GM19395 (cell line): ENCODE measurements around the gene SMPD1.
A peak's percentile ranks its signal among the peaks of the same experiment; 100 is the strongest.

Source experiments
- ATAC-seq: cut with Tn5 transposase; IDR thresholded peaks from one replicate; pipeline ENCODE4 v1.9.1; 2021; ENCODE audit warnings: mild to moderate bottlenecking, moderate library complexity; ENCODE audit not compliant: unreplicated experiment

Gene SMPD1

DNA sequence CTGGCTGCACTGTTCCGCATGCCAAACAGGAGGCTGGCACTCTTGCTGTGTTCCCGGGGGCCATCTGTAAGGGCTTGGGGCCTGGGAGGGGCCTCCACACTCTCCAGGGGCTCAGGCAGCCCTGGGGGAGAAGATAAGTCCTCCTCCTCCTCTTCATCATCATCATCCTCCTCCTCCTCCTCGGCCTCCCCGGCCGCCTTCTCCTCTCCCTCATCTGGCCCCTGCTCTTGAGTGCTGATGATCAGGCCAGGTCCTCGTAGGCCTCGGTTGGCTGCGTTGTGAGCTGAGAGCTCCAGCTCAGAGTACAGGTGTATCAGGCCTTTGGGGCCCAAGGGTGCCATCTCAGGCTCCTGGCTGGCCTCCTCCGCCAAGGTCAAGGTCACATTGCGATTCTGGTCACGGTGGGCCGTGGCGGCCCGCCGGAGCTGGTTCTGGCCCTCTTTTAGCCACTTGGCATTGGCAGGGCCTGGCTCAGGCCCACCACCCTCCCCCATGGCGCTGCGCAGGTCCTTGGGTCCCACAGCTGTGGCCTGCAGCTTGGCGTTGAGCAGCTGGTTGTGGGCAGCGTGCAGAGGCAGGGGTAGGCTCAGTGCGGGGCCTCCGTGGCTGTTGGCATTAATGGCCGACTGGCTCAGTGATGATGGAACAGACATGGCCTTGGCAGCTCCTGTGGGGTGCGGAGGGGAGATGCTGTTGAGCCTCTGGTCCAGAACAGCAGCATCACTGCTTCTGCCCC lies 20.6 kb downstream of the SMPD1 start:
- ATAC-seq, result no peak

DNA sequence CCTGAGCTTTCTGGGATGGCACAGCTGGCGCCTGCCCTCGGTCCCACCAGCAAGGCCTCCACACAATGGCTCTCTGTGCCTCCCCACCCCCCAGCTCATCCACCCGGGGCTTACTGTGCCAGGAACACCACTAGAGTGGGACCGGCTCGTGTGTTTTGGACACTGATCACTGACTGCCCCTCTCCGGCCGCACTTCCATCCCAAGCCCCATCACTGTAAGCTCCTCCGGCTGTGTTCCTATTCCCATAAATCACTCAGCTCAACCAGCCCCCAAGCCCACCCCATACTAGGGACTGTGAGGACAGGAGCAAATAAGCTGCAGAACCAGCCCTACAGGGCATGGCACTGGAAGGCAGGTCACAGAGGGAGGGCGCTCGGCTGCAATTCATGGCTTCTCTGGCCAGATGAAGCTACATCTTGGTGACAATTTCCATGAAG lies 21.3 kb downstream of the SMPD1 start:
- ATAC-seq, result no peak

DNA sequence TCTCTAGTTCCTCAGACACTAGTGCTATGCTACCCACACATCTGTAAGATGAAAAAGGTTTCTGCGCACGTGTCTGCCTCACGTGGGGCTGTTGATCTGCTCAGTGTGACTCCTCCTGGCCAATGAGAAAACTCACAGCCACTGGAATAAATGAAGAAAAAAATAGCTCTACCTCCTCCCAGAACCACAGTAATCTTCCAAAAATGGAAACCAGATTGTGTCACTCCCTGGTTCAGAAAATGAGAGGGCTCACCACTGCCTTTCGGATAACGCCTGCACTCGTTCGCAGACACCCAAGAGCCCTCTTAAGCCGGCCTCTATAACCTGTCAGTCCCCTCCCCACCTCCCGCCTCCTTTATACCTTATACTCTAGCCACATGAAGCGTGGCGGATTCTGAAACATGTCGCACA lies 23.5 kb downstream of the SMPD1 start:
- no peak for ATAC-seq

DNA sequence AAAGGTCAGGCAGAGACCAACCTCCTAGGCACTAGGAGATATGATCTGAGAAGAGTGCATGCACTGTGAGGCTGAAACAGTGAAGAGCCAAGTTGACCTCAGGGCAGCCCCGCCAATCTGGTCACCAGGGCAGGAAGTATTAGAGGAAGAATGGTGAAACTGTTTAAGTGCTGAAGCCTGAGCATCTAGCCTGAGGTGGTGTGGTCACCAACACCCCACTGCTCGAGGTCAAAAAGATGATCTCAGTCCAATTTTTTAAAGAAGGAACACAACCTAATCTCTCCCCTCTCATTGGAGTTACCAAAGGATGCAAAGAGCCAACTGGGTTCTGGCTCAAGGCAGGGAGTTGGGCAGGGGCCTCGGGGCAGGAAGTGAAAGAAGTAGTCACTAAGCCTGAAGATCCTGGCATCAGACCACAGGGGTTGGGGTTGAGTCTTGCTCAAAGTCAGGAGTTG lies 24.6 kb downstream of the SMPD1 start:
- ATAC-seq, result no peak

DNA sequence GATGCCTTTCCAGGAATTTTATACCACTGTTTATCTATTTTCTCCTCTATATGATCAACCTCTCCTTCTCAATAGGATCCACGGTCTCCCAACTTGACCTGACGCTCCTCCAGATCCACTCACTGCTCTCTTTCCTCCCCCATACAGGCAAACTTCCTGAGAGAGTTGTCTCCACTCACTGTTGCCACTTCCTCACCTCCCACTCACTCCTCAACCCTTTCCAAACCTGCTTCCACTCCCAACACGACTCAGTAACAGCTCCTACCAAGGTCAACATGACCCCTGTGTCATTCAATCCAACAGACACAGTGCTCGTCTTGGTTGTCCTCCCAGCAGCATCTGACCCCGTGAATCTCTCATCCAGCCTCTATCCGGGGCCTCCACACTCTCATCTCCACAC lies 25.5 kb downstream of the SMPD1 start:
- no peak for ATAC-seq

DNA sequence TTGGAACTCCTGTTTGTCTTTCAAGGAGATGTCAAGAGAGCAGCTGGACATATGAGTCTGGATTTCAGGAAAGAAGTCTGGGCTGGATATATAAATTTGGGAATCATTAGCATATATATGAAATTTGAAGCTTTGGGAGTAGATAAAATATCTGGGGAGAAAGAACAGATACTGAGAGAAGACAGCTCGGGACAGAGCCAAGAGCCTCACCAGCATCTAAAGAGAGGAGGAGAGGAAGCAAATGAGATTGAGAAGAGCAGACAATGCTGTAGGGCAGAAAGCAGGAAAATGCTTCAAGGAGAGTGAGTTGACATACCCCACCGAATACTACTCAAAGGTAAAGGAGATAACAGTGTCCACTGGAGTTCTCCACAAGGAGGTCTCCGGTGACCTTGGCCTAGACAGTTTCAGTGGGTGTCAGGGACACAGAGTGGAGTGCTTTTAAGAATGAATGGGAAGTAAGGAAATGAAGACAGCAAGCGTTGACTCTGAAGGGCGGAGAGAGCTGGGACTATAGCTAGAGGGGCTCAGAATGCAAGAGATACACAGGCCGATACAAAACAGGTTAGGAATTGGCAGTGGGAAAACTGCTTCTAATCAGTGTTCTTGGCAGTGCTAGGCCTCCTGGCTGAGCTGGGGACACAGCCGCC lies 27.8 kb downstream of the SMPD1 start:
- ATAC-seq, result no peak

DNA sequence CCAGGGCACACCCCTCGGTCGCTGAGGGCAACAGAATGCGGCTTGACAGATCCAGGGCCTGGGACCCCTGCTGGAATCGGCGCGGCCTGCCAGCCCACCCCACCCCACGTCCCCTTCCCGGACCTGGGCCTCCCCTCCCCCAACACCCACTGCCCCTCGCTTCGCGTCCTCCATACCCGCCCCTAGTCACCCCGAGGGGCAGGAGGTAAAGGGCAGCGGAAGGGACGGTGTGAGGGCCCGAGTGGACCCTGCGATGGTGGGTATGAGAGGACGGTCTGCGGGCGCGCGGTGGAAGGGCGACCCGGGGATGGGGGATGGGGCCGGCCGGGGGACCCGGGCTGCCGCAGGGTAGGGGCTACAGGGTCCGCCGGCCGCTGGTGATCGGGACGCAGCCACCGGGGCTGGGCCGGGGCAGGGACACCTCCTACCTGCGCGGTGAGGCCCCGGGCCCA lies 28.3 kb downstream of the SMPD1 start:
- peak; percentile 5 for ATAC-seq

DNA sequence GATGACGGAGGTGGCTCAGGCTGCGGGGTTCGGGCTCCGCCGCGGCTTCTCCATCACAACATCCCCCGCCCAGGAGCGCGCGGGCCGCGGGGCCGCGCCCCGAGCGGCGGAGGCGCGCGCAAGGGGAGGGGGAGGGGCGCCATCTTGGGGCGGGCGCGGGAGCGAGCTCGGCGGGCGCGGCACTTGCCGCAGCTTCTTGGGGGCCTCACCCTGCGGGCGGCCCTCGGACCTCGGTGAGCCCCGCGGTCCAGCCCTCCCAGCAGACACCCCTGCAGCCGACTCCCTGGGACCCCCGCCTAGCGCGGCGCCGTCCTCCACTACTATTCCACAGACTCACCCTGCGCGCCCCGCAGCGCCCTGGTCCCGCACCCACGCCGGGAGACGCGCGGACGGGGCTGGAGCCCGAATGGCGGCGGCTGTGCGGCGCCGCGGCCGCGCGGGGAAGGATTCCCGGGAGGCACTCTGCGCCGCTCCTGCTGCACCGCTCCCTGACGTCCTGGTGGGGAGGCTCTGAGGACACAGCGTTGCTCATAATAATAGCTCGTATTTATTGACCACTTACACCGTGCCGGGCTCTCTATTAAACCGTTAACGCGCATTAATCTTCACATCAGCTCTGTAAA lies 28.8 kb downstream of the SMPD1 start, which contains the start of gene APBB1:
APBB1 (minus strand) TSS at position 86 of the 623 bp plus-strand sequence. CDS start 7,747 bp downstream, outside the sequence.
- ATAC-seq, result peak; percentile 70

DNA sequence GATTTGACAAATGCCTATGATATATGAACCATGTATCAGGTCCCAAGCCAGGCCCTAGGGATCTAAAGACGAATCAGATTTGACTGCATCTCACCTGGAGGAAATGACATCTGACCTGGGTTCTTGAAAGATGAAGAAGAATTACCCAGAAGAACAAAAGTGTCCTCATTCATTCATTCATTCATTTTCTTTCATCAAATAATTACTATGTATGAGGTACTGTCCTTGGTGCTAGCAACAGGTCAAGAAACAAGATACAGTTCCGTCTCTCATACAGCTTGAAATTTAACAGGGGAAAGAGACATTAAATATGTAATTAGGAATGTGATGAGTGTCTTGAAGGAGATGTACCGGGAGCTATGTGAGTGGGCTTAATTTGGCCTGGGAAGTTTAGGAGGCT lies 30.4 kb downstream of the SMPD1 start:
- no peak for ATAC-seq

DNA sequence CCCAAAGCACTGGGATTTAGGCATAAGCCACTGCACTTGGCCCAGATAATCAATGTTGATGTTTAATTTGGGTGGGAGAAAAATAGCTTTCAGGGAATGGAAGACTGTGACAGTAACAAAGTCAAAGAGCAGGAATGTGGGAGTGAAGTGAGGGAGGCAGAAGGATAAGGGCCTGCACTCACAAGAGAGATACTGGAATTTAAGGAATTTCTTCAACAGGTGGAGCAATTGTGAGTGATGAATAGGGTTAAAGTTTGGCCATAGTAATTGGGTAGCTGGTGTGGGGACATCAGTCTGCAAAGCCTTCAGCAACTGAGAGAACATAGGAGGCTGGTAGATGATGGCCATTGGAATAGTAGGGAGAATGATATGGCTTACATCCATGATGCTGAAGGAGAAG lies 37.2 kb downstream of the SMPD1 start:
- no peak for ATAC-seq

DNA sequence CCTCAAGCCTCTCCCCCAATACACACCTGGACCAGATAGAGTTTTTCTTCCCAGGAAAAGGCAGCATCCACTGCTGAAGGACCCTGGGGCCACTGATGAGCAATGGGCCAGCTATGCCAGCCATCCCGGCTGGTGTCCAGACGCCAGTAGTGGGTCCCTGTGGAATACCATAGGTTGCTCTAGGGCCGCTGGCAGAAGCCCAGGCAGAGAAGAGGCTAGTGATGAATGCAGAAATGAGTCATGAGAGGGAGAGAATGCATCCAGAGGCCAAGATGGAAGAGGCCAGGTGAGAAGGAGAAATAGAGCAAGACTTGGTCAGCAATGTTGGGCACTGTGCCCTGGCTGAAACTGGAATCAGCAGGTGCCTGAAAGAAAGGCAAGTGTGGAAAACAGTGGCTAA lies 41.6 kb downstream of the SMPD1 start:
- no peak for ATAC-seq

DNA sequence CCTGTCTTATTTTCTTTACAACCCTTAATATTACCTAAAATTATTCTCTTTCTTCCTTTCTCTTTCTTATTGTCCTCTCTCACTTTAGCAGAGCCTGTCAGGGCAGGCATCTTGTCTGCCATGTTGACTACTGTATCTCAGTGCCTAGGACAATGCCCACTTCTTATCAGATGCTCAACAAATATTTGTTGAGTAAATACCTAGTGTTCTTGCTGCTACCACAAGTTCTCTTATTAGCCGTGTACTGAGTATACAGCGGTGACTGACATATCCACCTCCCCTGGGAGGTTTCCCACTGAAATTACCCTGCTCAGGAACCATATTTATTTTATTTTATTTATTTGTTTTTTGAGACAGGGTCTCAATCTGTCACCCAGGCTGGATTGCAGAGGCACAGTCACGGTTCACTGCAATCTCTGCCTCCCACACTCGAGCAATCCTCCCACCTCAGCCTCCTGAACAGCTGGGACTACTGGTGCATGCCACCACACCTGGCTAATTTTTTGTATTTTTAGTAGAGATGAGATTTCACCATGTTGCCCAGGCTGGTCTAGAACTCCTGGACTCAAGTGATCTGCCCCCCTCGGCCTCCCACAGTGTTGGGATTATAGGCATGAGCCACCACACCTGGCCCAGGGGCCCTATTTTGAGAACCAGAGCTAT lies 43.9 kb downstream of the SMPD1 start:
- no peak for ATAC-seq

DNA sequence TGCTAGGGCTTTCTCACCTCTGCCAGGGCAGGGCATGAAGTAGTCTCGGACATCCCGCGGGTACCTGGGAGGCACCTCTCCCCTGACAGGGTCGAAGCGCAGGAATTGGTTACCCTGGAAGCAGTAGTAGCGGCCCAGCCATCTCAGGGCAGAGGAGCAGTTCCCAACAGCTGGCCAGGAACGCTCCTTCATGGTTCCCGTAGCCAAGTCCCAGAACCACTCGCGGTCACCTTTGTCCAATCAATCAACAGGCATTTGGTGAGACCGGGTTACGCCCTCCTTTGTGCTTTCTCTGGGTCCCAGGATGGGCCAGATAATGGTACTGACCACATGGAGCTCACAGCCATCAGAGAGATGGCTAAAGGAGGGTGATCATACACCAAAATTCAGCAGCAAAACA lies 47.1 kb downstream of the SMPD1 start:
- ATAC-seq, result no peak

DNA sequence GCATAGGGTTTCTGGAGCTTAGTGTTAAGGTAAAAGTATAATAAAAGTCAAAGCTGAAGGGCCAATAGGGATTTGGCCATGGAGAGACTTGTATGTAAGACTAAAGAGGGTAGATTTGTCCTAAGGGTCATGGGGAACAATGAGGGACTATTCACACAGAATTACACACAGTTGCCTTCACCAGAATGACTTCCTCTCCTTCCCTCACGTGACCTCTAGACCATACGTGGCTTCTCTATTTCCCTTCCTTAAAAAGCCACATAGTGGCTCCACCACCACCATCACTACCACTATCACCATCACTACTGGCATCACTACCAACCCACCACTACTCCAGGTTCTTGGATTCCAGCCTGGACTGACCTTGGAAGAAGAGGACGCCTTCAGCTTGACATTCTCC lies 47.7 kb downstream of the SMPD1 start:
- ATAC-seq, result no peak

DNA sequence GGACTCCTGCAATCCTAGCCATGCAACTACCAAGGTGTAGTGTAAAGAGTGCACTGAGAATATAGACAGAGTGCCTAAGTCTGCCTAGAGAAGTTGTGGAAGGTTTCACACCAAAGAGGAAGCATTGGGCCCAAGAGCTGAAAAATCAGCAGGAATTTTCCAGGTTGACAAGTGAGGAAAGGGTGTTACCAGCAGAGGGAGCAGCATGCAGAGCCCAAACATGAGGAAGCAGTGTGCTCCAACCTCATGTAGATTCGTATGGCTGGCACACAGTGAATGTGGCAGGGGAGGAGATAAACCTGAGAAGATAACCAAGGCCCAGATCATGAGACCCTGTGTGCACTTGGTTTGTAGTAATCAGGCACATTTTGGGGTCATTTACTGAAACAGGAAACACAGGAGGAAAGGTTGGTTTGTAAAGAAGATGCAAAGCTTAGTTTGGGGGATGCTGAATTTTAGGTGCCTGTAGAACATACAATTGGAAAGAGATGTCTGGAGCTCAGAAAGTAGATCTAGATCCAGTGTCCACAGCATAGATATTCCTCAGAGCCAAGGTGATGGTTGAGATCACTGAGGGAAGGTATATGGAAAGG lies 48.8 kb downstream of the SMPD1 start:
- no peak for ATAC-seq

DNA sequence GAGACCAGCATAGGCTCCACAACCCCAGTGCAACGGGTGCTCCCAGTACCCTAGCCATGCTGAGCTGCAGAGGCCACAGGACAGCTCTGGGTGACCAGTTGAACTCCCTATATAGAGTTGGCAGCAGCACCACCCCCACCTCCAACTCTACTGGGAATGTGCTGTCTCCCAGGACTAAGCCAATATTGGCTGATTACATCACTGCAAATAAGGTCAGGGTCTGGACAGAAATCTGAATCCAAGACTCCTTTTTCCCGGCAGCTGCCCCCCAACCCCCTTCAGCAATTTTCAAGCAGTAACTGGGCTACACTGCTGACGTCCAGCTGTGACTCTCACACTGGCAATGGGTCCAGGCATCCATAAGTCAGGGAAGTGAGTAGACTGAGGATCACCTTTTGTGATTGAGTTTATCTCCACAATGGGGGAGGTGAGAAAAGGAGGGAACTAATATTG lies 50.7 kb downstream of the SMPD1 start, which contains the start of gene HPX:
HPX (minus strand) TSS at position 82 of the 453 bp plus-strand sequence; CDS start at position 58, 24 bp downstream.
- no peak for ATAC-seq

DNA sequence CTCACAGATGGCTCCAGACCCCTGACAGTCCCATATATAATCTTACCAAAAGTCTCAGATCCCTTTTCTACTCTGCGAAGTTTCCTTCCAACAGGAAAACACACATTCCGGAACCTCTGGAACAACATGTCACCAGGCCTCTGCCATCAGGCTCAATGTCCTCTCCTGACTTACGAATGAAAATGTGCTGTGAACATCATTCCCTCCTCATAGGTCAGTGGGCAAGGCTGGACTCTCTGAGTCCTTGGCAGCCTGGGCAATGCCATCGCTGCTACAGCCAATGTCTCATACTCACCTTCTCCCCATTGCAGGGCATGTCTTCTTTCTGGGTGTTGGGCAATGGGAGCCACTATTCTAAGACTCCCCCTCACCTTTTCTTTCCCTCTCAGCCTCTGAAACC lies 52.2 kb downstream of the SMPD1 start:
- ATAC-seq, result no peak

DNA sequence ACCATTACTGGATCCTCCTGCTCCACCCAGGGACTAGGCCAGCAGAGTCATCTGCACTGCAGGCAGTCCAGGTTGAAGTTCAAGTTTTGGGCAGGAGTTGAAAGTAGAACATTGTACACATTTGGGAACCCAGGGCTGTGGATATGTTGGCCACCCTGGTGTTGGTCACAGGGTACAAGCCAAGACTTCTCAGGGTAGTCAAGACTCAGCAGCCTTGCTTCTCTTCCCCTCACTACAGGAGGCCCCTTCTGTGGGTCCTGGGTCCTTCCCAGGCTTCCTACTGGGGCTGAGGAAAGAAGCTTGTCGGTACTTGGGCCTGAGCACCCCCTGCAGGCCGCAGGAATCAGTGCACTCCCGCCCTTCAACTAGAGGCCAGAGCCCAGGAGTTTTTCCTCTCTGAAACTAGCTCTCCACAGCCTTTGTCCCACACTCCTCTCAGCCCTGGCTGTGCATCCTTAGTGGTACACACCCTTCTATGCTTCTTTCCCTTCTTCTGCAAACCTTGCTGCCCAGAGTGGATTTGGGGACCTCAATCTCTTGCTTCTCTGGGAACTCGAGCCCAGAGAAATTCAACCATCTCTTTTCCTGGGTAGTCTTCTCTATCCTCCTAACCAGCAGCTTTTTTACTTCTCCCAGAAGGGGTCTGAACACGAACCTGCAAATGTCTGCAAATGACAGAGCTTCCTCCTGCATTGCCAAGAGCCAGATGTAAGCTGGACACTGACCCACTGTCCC lies 53.2 kb downstream of the SMPD1 start:
- ATAC-seq, result peak; percentile 84
